ENCODE results near the gene PIAS3. TPM values are rescaled to one million over a fixed set of nuclear protein-coding genes. Genes with fewer than 3 reads are reported as not detected.
A peak's percentile ranks its signal among the peaks of the same experiment; 100 is the strongest.

Gene PIAS3
- total RNA-seq: 10 to 100 TPM; 17.9 to 18.9 TPM

GRCh38 chr1:145858901-145859490, at the start of gene PIAS3:
PIAS3 (minus strand) TSS chr1:145859081; CDS start chr1:145858990, 91 bp downstream.
- peak within 1 kb of the TSS; percentile 86 for H3K27ac Mint-ChIP-seq
- H3K36me3 Mint-ChIP-seq (ENCODE audit: low read depth): peaks cover 8% of the 10 kb centered on the region
- CTCF ChIA-PET: interaction anchor here (0.8 to 12.1 kb wide), 25 partner anchors 9 to 177 kb away, joined by 3 to 231 read pairs (median 4); partner anchors contain the start of genes ANKRD35, ITGA10, LIX1L and NUDT17
- no peaks in the 10 kb centered on the region for H3K9me3 Mint-ChIP-seq
- peaks cover 14% of the 10 kb centered on the region for H3K4me1 Mint-ChIP-seq (ENCODE audit: low read depth)
- TF ChIP-seq, protein P1, sequence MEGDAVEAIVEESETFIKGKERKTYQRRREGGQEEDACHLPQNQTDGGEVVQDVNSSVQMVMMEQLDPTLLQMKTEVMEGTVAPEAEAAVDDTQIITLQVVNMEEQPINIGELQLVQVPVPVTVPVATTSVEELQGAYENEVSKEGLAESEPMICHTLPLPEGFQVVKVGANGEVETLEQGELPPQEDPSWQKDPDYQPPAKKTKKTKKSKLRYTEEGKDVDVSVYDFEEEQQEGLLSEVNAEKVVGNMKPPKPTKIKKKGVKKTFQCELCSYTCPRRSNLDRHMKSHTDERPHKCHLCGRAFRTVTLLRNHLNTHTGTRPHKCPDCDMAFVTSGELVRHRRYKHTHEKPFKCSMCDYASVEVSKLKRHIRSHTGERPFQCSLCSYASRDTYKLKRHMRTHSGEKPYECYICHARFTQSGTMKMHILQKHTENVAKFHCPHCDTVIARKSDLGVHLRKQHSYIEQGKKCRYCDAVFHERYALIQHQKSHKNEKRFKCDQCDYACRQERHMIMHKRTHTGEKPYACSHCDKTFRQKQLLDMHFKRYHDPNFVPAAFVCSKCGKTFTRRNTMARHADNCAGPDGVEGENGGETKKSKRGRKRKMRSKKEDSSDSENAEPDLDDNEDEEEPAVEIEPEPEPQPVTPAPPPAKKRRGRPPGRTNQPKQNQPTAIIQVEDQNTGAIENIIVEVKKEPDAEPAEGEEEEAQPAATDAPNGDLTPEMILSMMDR (IDR thresholded peaks at IDR 0.05): no peak
- DNase-seq (peak; percentile 92), ATAC-seq (peak; percentile 87)
- H3K4me3 Mint-ChIP-seq: peak within 1 kb of the TSS; percentile 98
- no peaks in the 10 kb centered on the region for H3K27me3 Mint-ChIP-seq
- intact Hi-C loops (cut with micrococcal nuclease): no loop called here
- POLR2A ChIA-PET: interaction anchor here (0.9 to 4.6 kb wide), 21 partner anchors 9 to 193 kb away, joined by 3 to 49 read pairs (median 6); partner anchors contain the start of genes HJV, NUDT17, PEX11B and RBM8A

- Mint-ChIP-seq H3K9me3 (no peaks in the 10 kb centered on the region), H3K36me3 (ENCODE audit: low read depth) (peaks cover 11% of the 10 kb centered on the region), H3K27ac (no peak overlapping the region), H3K4me1 (ENCODE audit: low read depth) (peaks cover 9% of the 10 kb centered on the region), H3K4me3 (no peak overlapping the region), H3K27me3 (no peaks in the 10 kb centered on the region)
- TF ChIP-seq, protein P1 (IDR thresholded peaks at IDR 0.05): no peak
- CTCF ChIA-PET: interaction anchor here (0.6 to 7.0 kb wide), 10 partner anchors 16 to 97 kb away, joined by 3 to 108 read pairs (median 9); partner anchors contain the start of genes ANKRD35, NUDT17, PIAS3 and RBM8A
- POLR2A ChIA-PET: interaction anchor here (0.8 to 2.1 kb wide), 4 partner anchors 10 to 35 kb away, joined by 3 to 10 read pairs (median 6); partner anchors contain the start of genes PEX11B and RBM8A
- no peak for DNase-seq
- ATAC-seq: no peak
- intact Hi-C loops (cut with micrococcal nuclease): no loop called here
Observed at GRCh38 chr1:145908653-145909052, 49.8 kb upstream of the PIAS3 start.

GRCh38 chr1:145906954-145907753, 48.3 kb upstream of the PIAS3 start:
- no peak for ATAC-seq
- no peaks in the 10 kb centered on the region for H3K9me3 Mint-ChIP-seq
- intact Hi-C loops (cut with micrococcal nuclease): no loop called here
- TF ChIP-seq, protein P1 (IDR thresholded peaks at IDR 0.05): no peak
- H3K27ac Mint-ChIP-seq: no peak overlapping the region
- H3K4me3 Mint-ChIP-seq: no peak overlapping the region
- ChIA-PET POLR2A (interaction anchor here (1.4 kb wide), 1 partner anchor 20 kb away, joined by 9 read pairs; the partner anchor contains the start of gene RBM8A), CTCF (interaction anchor here (1.2 to 7.0 kb wide), 4 partner anchors 15 to 59 kb away, joined by 4 to 108 read pairs (median 18); partner anchors contain the start of genes ANKRD35 and NUDT17)
- H3K27me3 Mint-ChIP-seq: no peaks in the 10 kb centered on the region
- peaks cover 5% of the 10 kb centered on the region for H3K4me1 Mint-ChIP-seq (ENCODE audit: low read depth)
- no peak for DNase-seq
- peaks cover 6% of the 10 kb centered on the region for H3K36me3 Mint-ChIP-seq (ENCODE audit: low read depth)

DNA sequence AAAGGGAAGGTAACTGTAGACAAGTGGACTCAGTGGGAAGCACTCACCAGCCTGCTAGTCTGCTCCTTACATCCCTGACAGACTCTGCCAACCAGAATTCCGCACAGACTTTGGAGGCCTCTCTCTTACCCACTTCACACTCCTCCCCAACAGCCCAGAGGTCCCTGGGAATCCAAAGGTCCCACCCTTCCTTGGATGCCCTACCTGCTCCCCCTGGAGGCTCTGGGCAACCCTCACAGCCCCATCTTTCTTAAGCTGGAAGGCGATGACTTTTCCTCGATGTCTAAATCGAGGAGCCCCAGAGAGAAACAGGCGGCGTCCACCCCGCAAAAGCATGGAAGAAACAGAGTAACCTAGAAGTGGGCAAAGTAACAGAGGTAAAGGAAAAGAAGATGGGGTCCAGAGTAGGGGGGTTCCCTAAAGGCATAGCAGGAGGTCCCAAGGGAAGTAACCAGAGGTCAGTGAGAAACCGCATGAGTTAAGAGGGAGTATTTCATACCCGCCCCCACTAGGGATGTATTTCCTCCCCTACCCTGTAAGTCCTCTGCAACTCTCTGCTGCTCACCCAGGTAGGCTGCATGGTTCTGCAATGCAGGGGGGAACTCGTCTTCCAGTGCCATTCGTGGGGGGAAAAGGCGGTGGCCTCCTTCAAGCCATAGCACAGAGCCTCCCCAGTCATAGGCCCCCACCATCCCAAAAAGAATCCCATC, 42.6 kb upstream of the PIAS3 start:
- H3K36me3 Mint-ChIP-seq (ENCODE audit: low read depth): no peaks in the 10 kb centered on the region
- ATAC-seq (no peak), DNase-seq (no peak)
- no peaks in the 10 kb centered on the region for H3K27me3 Mint-ChIP-seq
- no peaks in the 10 kb centered on the region for H3K4me1 Mint-ChIP-seq (ENCODE audit: low read depth)
- ChIA-PET POLR2A (interaction anchor here (0.6 to 1.0 kb wide), 2 partner anchors 11 to 42 kb away, joined by 3 read pairs; partner anchors contain the start of gene PIAS3), CTCF (interaction anchor here (1.0 to 2.2 kb wide), 4 partner anchors 8 to 41 kb away, joined by 3 to 6 read pairs (median 4); partner anchors contain the start of gene ITGA10)
- TF ChIP-seq, protein P1 (IDR thresholded peaks at IDR 0.05): no peak
- no peaks in the 10 kb centered on the region for H3K9me3 Mint-ChIP-seq
- H3K27ac Mint-ChIP-seq: no peak overlapping the region
- intact Hi-C loops (cut with micrococcal nuclease): no loop called here
- no peak overlapping the region for H3K4me3 Mint-ChIP-seq
